ENCODE data around the gene TTLL7.
"Not testable (repeated sequence)": the region's sequence is repeated elsewhere in the genome, so short reads cannot be mapped to it uniquely, and the experiment has no call there.

The TTLL7 gene

DNA sequence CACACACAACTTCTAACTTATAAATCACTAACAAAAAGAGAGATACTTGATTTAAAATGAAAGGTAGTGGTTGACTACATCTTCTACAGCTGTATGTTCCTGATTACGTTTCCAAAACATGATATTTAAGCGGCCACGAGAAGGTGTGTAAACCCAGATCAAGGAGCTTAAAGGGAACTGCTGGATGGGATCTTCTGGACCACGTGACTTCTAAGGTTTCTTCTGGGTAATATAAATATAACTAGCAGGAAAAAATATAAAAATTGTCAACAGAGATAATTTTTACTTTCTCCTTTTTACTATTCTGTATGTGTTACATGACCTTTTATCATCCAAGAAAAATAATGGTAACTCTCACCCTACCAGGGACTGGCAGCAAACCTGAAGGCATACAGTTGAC, 66.2 kb downstream of the TTLL7 start:
- no peak for DNase-seq

- DNase-seq = no peak
These were observed 66.7 kb downstream of the TTLL7 start for GRCh38 chr1:83932281-83932680.

- peak in 4 of 58 donors; percentile 4 to 36 (median 19) for DNase-seq
These were observed 67.2 kb downstream of the TTLL7 start for GRCh38 chr1:83931658-83932253.

DNA sequence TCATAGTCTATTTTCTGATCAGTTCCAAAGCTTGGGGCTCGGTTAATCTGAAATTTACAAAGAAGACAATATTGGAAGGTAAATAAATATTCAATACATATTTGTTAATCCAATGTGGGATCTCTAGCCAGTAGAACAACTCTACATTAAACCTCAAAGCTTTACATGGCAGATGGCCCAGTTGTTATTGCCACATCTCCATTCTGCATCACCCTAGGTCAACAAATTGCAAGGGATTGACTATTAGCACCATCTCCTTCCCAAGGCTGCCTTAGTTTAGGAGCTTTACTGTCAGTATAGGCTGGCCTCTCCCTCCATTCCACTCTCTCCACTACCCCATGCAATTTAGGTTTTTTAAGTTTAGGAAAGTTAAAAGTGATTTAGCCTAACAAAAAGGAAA, 69.7 kb downstream of the TTLL7 start:
- no peak for DNase-seq

DNA sequence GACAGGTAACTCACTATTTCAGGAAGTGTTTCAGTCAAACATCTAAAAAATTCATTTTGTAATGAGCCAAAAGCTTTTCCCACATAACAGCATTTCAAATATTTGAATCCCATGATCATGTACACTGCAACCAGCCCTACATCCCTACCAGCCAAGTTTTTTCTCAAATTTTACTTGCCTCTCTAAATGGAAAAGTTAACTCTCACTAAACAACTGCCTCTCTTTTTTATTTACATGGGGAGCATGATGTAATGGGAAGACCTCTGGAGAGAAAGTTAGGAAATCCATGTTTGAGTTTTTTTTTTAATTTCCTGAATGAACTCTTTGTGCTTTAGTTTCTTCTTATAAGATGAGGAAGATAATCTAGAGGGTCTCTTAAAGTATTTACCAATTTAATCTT, 70.5 kb downstream of the TTLL7 start:
- no peak for DNase-seq

DNA sequence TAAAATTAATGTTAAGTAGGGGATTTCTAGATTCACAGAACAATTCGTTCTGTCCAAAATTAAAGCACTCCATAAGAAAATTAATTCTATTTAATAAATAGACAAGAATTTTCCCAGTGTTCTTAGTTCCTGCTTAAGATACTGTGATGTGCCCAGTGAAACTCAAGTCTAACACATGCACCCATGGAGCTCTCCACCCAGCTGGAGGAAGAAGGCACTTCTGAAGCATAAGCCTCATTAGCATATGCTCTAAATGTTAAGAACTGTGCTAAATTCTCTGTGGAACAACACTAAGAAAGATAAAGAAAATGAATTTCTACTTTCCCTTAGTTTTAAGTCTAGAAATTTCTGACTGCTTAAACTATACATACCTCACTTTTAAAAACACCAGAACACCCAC, 71.2 kb downstream of the TTLL7 start:
- peak in 1 of 58 donors; percentile 13 for DNase-seq

DNA sequence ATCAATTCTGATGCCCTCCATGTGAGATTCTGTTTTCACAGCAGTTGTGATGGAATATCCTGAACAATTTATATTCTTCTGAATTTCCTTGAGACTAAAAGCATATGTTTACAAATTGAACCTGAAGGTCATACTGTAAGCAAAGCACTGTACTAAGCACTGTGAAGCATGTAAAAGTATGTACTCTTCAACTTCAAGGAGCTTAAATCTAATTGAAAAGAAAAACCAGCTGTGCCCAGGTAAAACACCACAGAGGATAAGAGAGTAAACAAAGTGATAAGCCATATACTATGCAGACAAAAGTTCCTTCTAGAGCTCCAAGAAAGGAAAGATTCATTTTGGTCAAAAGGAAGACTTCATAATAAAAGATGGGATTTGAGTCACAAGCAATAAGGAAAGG, 71.9 kb downstream of the TTLL7 start:
- no peak for DNase-seq

DNA sequence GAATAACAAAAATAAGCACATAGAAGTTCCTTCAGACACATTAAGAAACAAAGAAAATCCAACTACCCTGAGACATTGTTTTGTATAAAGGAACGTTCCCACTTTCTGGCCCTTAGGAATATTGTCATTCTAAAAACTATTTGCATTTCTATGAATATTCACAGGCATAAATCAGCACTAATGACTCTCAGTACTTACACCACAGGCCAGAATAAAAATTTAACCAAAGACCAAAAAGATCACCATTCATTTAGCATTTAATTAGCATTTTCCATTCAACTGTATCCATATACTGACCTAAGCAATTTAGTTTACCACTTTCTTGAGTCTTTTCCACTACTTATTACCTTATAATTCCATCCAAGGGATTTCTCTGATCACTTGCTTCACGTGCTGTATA, 75.4 kb downstream of the TTLL7 start:
- no peak for DNase-seq

- no peak for DNase-seq
These were observed 76.5 kb downstream of the TTLL7 start for GRCh38 chr1:83922431-83922830.

DNA sequence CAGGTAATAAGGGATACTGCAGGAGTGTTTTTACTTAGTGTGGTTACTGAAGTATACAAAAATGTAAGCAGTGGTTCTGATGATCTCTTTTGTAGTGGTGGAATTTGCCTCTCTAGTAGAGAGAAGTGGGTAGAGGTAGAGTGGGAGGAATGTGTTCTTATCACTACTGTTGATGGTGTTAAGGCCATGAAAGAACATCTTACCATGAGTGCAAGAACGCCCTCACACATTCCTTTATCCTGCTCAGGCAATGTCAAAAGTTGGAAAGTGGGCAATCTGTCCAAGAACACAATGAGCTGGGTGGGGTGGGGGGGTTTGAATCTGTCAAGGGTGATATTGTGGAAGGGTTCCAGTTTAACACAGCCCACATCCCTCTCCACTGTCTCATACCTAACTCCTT, 78.6 kb downstream of the TTLL7 start:
- DNase-seq = peak in 4 of 58 donors; percentile 1 to 39 (median 7)

DNA sequence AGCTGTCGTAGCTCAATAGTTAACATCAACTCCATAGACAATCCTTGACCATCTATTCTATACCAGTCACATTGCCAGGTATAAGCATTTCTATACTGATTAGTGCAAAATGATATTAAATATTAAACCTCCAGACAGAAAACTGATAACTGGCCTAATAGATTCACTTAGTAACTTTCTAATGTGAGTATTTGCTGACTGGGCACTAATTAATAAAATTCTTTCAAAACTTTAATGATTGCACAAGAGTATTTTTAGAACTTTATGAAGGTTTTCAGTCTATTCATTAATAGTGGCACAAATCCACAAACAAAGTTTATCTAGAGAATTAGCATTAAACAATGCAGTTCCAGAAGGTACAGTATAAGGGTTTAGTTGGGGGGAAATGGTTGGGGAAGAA, 79.1 kb downstream of the TTLL7 start:
- DNase-seq = no peak

- DNase-seq = no peak
These were observed 80.1 kb downstream of the TTLL7 start for GRCh38 chr1:83918688-83919285.

- DNase-seq = no peak
These were observed 81.0 kb downstream of the TTLL7 start for GRCh38 chr1:83917959-83918358.

- DNase-seq = not testable (repeated sequence)
These were observed 82.8 kb downstream of the TTLL7 start for GRCh38 chr1:83916094-83916493.

GRCh38 chr1:83912876-83913275, 86.1 kb downstream of the TTLL7 start:
- no peak for DNase-seq

- DNase-seq = no peak
These were observed 88.5 kb downstream of the TTLL7 start for GRCh38 chr1:83910461-83910860.

- no peak for DNase-seq
These were observed 89.2 kb downstream of the TTLL7 start for GRCh38 chr1:83909687-83910086.

DNA sequence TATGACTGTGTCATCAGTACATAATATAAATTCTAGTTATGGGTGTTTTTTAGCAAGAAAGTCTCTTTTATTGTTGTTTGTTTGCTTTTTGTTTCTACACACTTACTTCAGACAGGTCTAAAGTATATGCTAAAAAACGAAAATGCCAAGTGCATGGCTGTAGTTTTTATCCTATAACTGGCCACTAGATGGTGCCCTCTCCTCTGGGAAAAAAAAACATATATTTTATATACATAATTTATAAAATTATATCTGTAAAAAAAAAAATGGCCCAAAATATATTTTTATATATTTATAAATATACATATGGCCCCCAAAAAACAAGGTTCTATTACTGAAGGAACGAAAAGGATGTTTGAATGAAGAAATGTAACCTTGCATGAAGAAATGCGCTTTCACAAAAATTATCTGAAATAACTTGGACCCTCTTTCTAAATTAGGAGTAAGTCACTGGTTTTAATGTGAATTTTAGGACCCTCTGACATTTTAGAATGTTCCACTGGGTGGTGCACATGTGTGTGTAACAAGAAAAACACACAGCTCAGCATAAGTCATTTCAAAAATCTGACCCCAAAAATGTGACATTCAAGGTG, 93.5 kb downstream of the TTLL7 start:
- no peak for DNase-seq

DNA sequence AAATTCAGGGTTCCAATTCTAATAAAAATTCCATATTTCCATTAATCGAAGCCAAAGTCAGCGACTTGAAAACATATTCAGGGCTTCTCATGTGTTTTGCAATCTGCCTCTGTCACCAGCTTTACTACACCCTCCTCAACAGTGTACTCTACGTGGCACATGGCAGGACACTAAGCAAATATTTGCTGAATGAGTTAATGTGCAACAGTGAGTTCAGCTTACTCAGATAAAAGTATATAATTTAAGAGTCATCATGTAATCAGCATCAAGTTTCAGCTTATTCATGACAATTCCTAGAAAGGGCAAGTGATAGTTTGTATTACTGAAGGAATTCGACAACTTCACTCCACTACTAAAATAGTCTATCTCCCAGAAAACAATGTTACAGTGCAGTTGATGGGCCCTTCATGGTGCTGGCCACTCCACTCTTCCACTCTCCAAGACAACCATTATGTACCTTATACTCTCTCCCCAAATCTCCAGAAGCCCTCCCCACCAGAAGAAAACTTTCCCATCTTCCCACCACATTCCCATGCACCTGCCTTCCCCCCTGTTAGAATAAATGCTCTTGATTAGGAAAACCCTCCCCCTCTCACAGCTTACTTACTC, 97.3 kb downstream of the TTLL7 start:
- DNase-seq = no peak

GRCh38 chr1:83900524-83900923, 98.4 kb downstream of the TTLL7 start:
- no peak for DNase-seq

GRCh38 chr1:83897516-83897915, 101.4 kb downstream of the TTLL7 start:
- no peak for DNase-seq

DNA sequence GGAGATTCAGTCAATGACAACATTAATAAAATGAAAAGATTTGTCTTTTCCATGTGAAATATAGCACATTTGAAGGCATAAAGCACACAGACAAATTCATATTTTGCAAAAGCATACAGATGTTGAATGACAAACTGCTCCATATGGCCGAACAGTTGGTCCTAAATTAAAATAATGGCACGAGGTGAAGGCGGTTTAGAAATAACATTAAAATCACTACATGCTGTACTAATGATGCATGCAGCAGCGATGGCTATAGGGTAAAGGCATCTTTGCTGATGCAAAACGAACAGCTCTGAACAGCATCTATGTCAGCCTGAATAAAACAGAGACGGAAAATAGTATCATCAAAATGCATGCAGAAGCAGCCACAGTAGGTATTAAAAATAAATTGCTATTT, 102.6 kb downstream of the TTLL7 start:
- no peak for DNase-seq

DNA sequence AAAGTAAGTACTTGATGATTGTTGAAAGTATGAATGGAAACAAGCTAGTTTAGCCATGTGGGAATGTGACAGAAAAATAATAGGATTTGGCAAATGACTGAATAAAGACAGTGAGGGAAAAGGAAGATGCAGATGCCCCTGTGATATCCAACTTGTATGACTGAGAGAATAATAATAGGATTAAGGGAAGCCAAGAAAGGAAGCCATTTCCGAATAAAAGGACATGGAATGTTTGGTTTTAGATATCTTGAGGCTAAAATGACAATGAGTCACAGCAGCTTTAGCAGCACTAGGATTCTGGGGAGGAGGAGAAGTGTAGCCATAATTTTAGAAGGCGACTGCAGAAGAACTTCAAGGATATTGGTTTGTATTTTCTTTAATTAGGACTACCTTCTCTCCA, 109.2 kb downstream of the TTLL7 start:
- no peak for DNase-seq
